HepG2 (cell line): ENCODE results near the gene RELB. TPM values are rescaled to one million over a fixed set of nuclear protein-coding genes. Genes with fewer than 3 reads are reported as not detected.

Experiments used
- ATAC-seq: fragments of 200-7000 bp; cut with Tn5 transposase; 3 replicates; pipeline ENCODE4 v1.9.1; 2020; ENCODE audit warnings: mild to moderate bottlenecking, moderate library complexity
- BruUV-seq: library from RNA; stranded (reverse); fragments of 400-500 nt; replicated peaks from 2 replicates; lab custom pipeline; 2021; lab: Mats Ljungman, UMichigan
- CTCF ChIA-PET: fragments of 300-600 bp; formaldehyde crosslinking; extraction: SDS; loops from one replicate; lab custom pipeline; 2021; ENCODE audit warnings: low total read pairs, inconsistent platforms, low intra/inter-chr PET ratio; lab: Yijun Ruan, JAX
- POLR2A ChIA-PET: fragments of 350-600 bp; sonication (Branson Sonifier 250); formaldehyde crosslinking; loops from one replicate; lab custom pipeline; 2020; ENCODE audit warnings: antibody characterized with exemption, inconsistent platforms; lab: Yijun Ruan, JAX
- DNase-seq: peaks from one replicate; pipeline ENCODE4 v3.0.0-alpha.2; 2015; ENCODE audit warnings: low spot score
- FAIRE-seq: peaks from 3 replicates; lab custom pipeline; 2011; peaks lifted over from hg19 to GRCh38; lab: Jason Lieb, UNC
- H2AFZ ChIP-seq: one replicate; pipeline ENCODE4 v1.6.1; 2011; ENCODE audit warnings: low read length, inconsistent platforms
- H3K27ac ChIP-seq: fragments of 300-600 bp; 3 replicates; pipeline ENCODE4 v1.8.0; 2011; ENCODE audit warnings: mixed run types, mild to moderate bottlenecking, mixed read lengths, low read length, inconsistent platforms; ENCODE audit not compliant: insufficient read depth; ENCODE audit errors: extremely low read length
- H3K27me3 ChIP-seq, 2 experiments: fragments of 200-600 bp in 1 of 2; 2 replicates in 1 of 2; 3 replicates in 1 of 2; pipeline versions ENCODE4 v1.6.0 to v1.8.0; 2011; ENCODE audit warnings: low read length in 2 of 2, mild to moderate bottlenecking in 2 of 2, moderate library complexity in 2 of 2, inconsistent platforms in 1 of 2; ENCODE audit not compliant: insufficient read depth in 2 of 2, control insufficient read depth in 1 of 2
- H3K36me3 ChIP-seq, 2 experiments: fragments of 200-600 bp in 1 of 2; replicated peaks in 1 of 2; 2 replicates in 1 of 2; 3 replicates in 1 of 2; pipeline versions ENCODE4 v1.5.1 to v1.8.0; 2011; ENCODE audit warnings: low read length in 2 of 2, inconsistent platforms in 1 of 2; ENCODE audit not compliant: insufficient read depth in 2 of 2, control insufficient read depth in 1 of 2
- H3K4me1 ChIP-seq: 2 replicates; pipeline ENCODE4 v1.5.1; 2012; ENCODE audit warnings: low read length, inconsistent platforms; ENCODE audit not compliant: insufficient read depth
- H3K4me2 ChIP-seq: 2 replicates; pipeline ENCODE4 v1.6.0; 2011; ENCODE audit warnings: low read depth, low read length, inconsistent platforms
- H3K4me3 ChIP-seq, 3 experiments: fragments of 200-600 bp in 1 of 3; sonication (generic), shearing (Covaris generic) in 1 of 3; replicated peaks in 1 of 3; 2 replicates each; pipeline ENCODE4 v1.5.1; 2011 to 2016; ENCODE audit warnings: low read length in 3 of 3, inconsistent platforms in 2 of 3, low read depth in 2 of 3, mild to moderate bottlenecking in 2 of 3, control low read depth in 1 of 3, mixed read lengths in 1 of 3; ENCODE audit not compliant: insufficient read depth in 1 of 3
- H3K79me2 ChIP-seq: one replicate; pipeline ENCODE4 v1.6.1; 2011; ENCODE audit warnings: low read length, inconsistent platforms; ENCODE audit not compliant: insufficient read depth
- H3K9ac ChIP-seq: 2 replicates; pipeline ENCODE4 v1.6.0; 2011; ENCODE audit warnings: mild to moderate bottlenecking, low read depth, low read length, inconsistent platforms; ENCODE audit not compliant: insufficient read depth
- H3K9me3 ChIP-seq: 2 replicates; pipeline ENCODE4 v1.5.1; 2012; ENCODE audit warnings: mild to moderate bottlenecking, low read length
- H4K20me1 ChIP-seq: 2 replicates; pipeline ENCODE4 v1.6.0; 2011; ENCODE audit warnings: inconsistent platforms, mild to moderate bottlenecking, low read length, moderate library complexity; ENCODE audit not compliant: insufficient read depth
- BRD4 ChIP-seq: sonication (generic); formaldehyde crosslinking; IDR thresholded peaks from 2 replicates; pipeline ENCODE4 v1.4.0; 2020; ENCODE audit warnings: missing genetic modification reagents
- HMG20A ChIP-seq: IDR thresholded peaks from 2 replicates; pipeline ENCODE4 v1.6.1; 2016; ENCODE audit warnings: borderline replicate concordance
- JDP2 ChIP-seq: sonication (generic); formaldehyde crosslinking; IDR thresholded peaks from 2 replicates; pipeline ENCODE4 v1.8.1; 2022; ENCODE audit warnings: missing genetic modification reagents, borderline replicate concordance
- KLF11 ChIP-seq: IDR thresholded peaks from 2 replicates; pipeline ENCODE4 v1.6.1; 2016; ENCODE audit warnings: missing compliant biosample characterization
- TARDBP ChIP-seq: sonication (generic); formaldehyde crosslinking; IDR thresholded peaks from 2 replicates; pipeline ENCODE4 v1.8.0; 2022; ENCODE audit warnings: mild to moderate bottlenecking, missing genetic modification reagents
- TCF7L2 ChIP-seq: IDR thresholded peaks from 2 replicates; pipeline ENCODE4 v1.6.1; 2011; ENCODE audit warnings: mild to moderate bottlenecking, low read depth, low read length, moderate library complexity
- TGIF2 ChIP-seq: IDR thresholded peaks from 2 replicates; pipeline ENCODE4 v1.6.1; 2016; ENCODE audit warnings: control low read depth, missing compliant biosample characterization
- ZNF333 ChIP-seq: sonication (generic); formaldehyde crosslinking; IDR thresholded peaks from 2 replicates; pipeline ENCODE4 v1.4.0; 2020; ENCODE audit warnings: mild to moderate bottlenecking, missing genetic modification reagents, borderline replicate concordance
- ZNF550 ChIP-seq: sonication (generic); formaldehyde crosslinking; IDR thresholded peaks from 2 replicates; pipeline ENCODE4 v1.4.0; 2020; ENCODE audit warnings: mild to moderate bottlenecking, missing genetic modification reagents, borderline replicate concordance
- WGBS: methylation state at CpG from one replicate; pipeline ENCODE4 v1.1.6; 2017; ENCODE audit warnings: low lambda C conversion rate; 5-methylcytosine and 5-hydroxymethylcytosine counted together
- in situ Hi-C: cut with HindIII; loops from 2 replicates; pipeline ENCODE4 v1.10.0; 2017; ENCODE audit warnings: low pct_unique_long_range_greater_than_20kb; ENCODE audit not compliant: extremely low pct_ligation_motif_present
- intact Hi-C: fragments of 100-400 bp; cut with micrococcal nuclease; formaldehyde crosslinking; loops from one replicate; pipeline ENCODE4 v1.10.0; 2022; ENCODE audit not compliant: unreplicated experiment
- polyA plus RNA-seq, 8 experiments: library from polyadenylated mRNA; depleted of rRNA in 3 of 8; stranded (reverse) in 7 of 8; unstranded in 1 of 8; fragments of >200 nt; fragmentation: Illumina TruSeq in 4 of 8; extraction: Trizol in 4 of 8; gene quantifications; 2 replicates each; pipeline versions ENCODE4 v1.2.1 to v1.2.3, GENCODE V29; 2011 to 2016; ENCODE audit warnings: low read depth in 4 of 8, missing spikeins in 1 of 8, mixed read lengths in 1 of 8; ENCODE audit not compliant: insufficient read depth in 1 of 8
- total RNA-seq, 5 experiments: library from RNA; depleted of rRNA; stranded (reverse); fragments of >200 nt; fragmentation: Illumina TruSeq; extraction: Trizol; gene quantifications; 2 replicates each; pipeline ENCODE4 v1.2.3, GENCODE V29; 2016; ENCODE audit warnings: low read depth in 1 of 5
- TF ChIP-seq, protein P1 (sequence below): sonication (generic); formaldehyde crosslinking; IDR thresholded peaks from 2 replicates; pipeline ENCODE4 v1.4.0; 2020; ENCODE audit warnings: missing genetic modification reagents
- TF ChIP-seq, protein P2 (sequence below), 2 experiments: sonication (generic) in 1 of 2; formaldehyde crosslinking in 1 of 2; IDR thresholded peaks; 2 replicates each; pipeline versions ENCODE4 v1.4.0 to v1.6.1; 2016 to 2020; ENCODE audit warnings: borderline replicate concordance in 1 of 2, low read depth in 1 of 2, mild to moderate bottlenecking in 1 of 2, missing genetic modification reagents in 1 of 2
- TF ChIP-seq, protein P3 (sequence below): sonication (generic); formaldehyde crosslinking; IDR thresholded peaks from 2 replicates; pipeline ENCODE4; 2020; ENCODE audit warnings: missing genetic modification reagents, mild to moderate bottlenecking, borderline replicate concordance

The RELB gene
- total and polyA plus RNA-seq, 2 of the 13 experiments (the other 11 are each of a cell fraction or from before 2014, with no cell fraction given), result 1.9 to 3.5 TPM

DNA sequence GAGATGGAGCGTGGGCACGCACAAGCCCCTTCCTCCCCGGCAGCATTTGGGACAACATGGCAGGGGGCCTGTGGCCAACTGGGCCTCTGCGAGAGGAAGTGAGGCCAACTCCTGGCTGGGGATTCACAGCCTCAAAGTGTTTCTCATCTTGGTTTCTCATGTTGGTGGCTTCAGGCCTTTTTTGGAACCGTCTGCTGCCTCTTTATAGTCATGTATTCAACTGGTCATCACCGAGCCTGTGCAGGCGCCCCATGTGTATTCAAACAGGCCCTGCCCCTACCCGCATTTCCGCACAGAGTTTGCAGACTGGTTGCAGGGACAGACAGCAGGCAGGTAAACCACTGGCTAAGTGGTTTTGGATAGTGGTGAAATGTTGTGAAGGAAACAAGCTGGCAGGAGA lies 17.3 kb upstream of the RELB start (continued):
- TF ChIP-seq, protein P1, sequence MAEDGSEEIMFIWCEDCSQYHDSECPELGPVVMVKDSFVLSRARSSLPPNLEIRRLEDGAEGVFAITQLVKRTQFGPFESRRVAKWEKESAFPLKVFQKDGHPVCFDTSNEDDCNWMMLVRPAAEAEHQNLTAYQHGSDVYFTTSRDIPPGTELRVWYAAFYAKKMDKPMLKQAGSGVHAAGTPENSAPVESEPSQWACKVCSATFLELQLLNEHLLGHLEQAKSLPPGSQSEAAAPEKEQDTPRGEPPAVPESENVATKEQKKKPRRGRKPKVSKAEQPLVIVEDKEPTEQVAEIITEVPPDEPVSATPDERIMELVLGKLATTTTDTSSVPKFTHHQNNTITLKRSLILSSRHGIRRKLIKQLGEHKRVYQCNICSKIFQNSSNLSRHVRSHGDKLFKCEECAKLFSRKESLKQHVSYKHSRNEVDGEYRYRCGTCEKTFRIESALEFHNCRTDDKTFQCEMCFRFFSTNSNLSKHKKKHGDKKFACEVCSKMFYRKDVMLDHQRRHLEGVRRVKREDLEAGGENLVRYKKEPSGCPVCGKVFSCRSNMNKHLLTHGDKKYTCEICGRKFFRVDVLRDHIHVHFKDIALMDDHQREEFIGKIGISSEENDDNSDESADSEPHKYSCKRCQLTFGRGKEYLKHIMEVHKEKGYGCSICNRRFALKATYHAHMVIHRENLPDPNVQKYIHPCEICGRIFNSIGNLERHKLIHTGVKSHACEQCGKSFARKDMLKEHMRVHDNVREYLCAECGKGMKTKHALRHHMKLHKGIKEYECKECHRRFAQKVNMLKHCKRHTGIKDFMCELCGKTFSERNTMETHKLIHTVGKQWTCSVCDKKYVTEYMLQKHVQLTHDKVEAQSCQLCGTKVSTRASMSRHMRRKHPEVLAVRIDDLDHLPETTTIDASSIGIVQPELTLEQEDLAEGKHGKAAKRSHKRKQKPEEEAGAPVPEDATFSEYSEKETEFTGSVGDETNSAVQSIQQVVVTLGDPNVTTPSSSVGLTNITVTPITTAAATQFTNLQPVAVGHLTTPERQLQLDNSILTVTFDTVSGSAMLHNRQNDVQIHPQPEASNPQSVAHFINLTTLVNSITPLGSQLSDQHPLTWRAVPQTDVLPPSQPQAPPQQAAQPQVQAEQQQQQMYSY (CRISPR knock-in tag), result no peak

DNA sequence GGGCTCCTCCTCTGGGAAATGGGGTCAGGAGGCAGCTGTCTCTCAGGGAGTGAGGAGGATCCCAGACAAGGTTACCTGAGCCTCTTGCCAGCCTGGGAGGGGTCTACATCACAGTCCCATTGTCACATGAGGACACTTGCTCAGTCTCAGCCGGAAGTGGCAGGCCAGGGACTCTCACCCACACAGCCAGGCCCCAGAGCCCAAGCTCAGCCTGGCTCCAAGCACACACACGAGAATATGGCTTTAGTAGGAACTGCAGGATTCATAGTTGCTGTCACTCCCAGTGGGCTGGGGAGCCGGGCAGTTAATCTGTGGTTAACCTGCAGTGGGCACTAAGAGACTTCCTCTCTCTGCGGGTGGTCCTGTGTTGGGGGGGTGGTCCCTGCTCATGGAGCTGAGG lies 15.8 kb upstream of the RELB start:
- ATAC-seq (no peak), FAIRE-seq (no peak), DNase-seq (no peak)
- H3K27ac ChIP-seq, result no peak overlapping the region
- H3K27me3 ChIP-seq, result no peaks in the 10 kb centered on the region
- H3K9me3 ChIP-seq, result no peaks in the 10 kb centered on the region
- 100% methylated on average over 3 of the region's 4 CpGs for WGBS
- in situ Hi-C loops, result no loop called here
- no peaks in the 10 kb centered on the region for H3K79me2 ChIP-seq
- H2AFZ ChIP-seq, result no peak overlapping the region
- no peaks in the 10 kb centered on the region for H3K4me1 ChIP-seq
- no peak overlapping the region for H3K9ac ChIP-seq
- H3K4me3 ChIP-seq, result no peak overlapping the region
- intact Hi-C loops, result no loop called here
- CTCF ChIA-PET, result no interaction called here
- no peaks in the 10 kb centered on the region for H4K20me1 ChIP-seq
- peaks cover 14 to 65% of the 10 kb centered on the region in 2 experiments; a peak in 4 of 5 replicates for H3K36me3 ChIP-seq
- BruUV-seq, result no TSS peak
- POLR2A ChIA-PET, result no interaction called here
- H3K4me2 ChIP-seq, result no peak overlapping the region
- TF ChIP-seq TCF7L2 (no peak), JDP2 (no peak), ZNF550 (CRISPR knock-in tag) (no peak), KLF11 (no peak), BRD4 (CRISPR knock-in tag) (no peak), TARDBP (no peak), HMG20A (CRISPR knock-in tag) (no peak), ZNF333 (CRISPR knock-in tag) (no peak), TGIF2 (CRISPR knock-in tag) (no peak)
- TF ChIP-seq, protein P2, sequence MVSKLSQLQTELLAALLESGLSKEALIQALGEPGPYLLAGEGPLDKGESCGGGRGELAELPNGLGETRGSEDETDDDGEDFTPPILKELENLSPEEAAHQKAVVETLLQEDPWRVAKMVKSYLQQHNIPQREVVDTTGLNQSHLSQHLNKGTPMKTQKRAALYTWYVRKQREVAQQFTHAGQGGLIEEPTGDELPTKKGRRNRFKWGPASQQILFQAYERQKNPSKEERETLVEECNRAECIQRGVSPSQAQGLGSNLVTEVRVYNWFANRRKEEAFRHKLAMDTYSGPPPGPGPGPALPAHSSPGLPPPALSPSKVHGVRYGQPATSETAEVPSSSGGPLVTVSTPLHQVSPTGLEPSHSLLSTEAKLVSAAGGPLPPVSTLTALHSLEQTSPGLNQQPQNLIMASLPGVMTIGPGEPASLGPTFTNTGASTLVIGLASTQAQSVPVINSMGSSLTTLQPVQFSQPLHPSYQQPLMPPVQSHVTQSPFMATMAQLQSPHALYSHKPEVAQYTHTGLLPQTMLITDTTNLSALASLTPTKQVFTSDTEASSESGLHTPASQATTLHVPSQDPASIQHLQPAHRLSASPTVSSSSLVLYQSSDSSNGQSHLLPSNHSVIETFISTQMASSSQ (IDR thresholded peaks at IDR 0.05; ENCODE audit: low read depth), result no peak
- TF ChIP-seq, protein P2 (CRISPR knock-in tag; IDR thresholded peaks at IDR 0.05; ENCODE audit: borderline replicate concordance), result no peak
- TF ChIP-seq, protein P3, sequence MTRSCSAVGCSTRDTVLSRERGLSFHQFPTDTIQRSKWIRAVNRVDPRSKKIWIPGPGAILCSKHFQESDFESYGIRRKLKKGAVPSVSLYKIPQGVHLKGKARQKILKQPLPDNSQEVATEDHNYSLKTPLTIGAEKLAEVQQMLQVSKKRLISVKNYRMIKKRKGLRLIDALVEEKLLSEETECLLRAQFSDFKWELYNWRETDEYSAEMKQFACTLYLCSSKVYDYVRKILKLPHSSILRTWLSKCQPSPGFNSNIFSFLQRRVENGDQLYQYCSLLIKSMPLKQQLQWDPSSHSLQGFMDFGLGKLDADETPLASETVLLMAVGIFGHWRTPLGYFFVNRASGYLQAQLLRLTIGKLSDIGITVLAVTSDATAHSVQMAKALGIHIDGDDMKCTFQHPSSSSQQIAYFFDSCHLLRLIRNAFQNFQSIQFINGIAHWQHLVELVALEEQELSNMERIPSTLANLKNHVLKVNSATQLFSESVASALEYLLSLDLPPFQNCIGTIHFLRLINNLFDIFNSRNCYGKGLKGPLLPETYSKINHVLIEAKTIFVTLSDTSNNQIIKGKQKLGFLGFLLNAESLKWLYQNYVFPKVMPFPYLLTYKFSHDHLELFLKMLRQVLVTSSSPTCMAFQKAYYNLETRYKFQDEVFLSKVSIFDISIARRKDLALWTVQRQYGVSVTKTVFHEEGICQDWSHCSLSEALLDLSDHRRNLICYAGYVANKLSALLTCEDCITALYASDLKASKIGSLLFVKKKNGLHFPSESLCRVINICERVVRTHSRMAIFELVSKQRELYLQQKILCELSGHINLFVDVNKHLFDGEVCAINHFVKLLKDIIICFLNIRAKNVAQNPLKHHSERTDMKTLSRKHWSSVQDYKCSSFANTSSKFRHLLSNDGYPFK, result no peak
